Stimulated activated CD8-positive, alpha-beta memory T cell treated with anti-CD3 and anti-CD28 coated beads, Interleukin-7, amount 100 ng/mL, for 1 hour (primary cell): ENCODE measurements around the gene APPBP2.
"Not testable (repeated sequence)": the region's sequence is repeated elsewhere in the genome, so short reads cannot be mapped to it uniquely, and the experiment has no call there.

Experiments
- DNase-seq, 2 donors: peaks; one replicate each; pipeline ENCODE4 v3.0.0-alpha.2; 2020; ENCODE audit warnings: low read depth in 2 of 2

Gene APPBP2

GRCh38 chr17:60534010-60534555 lies 8.0 kb upstream of the APPBP2 start:
- DNase-seq, result no peak

DNA sequence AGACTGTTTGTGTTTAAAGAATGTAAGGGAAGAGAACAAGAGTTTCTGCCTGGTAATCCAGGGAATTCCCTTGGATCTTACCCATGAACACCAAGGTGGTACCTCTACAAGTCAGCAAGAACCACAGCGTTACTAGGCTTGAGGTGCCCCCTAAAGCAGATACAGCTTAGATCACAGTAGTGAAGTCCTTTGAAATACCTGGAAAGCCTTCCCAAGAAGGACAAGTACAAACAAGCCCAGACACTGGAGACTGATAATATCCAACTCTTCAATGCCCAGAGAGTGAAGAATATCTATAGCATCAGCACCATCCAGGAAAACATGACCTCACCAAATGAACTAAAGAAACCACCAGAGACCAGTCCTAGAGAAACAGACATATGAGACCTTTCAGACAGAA lies 3.8 kb upstream of the APPBP2 start:
- no peak for DNase-seq

- DNase-seq, result no peak
Measured at GRCh38 chr17:60528828-60529227, 2.8 kb upstream of the APPBP2 start.

DNA sequence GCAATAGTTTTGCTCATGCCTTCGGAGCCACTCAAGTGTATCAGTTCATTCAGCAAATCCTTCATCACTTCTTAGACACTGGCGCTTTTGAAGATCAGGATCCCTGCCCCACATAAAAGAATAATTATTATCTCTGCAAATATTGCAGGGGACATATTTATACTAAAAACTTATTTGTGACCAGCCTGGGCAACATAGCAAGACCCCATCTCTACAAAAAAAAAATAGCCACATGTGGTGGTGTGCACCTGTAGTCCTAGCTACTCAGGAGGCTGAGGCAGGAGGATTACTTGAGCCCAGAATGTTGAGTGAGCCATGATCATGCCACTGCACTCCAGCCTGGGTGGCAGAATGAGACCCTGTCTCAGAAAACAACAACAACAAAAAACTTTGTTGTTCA lies 1.7 kb upstream of the APPBP2 start:
- DNase-seq, result no peak

- DNase-seq, result no peak
Measured at GRCh38 chr17:60526726-60527125, 684 bp upstream of the APPBP2 start.

- DNase-seq, result no peak
Measured at GRCh38 chr17:60525328-60525684, 736 bp downstream of the APPBP2 start.

DNA sequence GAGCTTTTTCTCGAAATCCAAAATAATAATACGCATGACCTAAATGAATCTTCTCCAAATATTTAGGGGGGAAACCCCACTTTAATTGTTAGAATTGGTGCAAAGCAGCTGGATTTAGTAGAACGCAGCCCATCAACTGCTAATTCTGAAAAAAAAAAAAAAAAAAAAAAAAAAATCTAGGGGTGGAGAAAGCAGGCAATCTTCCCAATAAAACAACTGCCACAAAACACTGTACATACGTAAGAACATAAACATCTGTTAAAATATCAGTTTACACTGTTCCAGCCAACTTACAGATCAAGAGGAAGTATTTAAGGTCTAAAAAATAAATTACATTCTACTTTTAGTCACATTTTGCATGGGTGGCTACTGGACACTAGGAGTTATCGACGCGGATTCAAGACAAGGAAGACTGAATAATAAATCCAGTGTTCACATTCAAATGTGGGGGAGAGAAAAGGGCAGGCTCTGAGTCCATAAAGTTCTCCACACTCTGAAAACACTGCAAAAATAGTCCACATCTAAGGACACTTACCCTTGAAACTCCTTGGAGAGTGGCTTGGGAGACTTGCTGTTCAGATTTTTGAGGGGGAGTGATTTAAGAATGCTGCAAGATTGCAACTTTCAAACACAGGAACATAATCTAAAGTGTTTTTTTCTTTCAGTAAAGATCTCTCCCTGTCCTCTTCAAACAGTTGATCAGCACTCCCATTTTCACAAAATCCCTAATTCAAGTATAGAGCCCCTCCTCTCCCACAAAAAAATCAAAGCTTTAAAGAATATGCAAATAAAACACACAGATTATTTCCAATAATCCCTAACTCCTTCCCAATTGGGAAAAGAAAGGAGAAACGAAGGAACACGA lies 1.3 kb downstream of the APPBP2 start:
- no peak for DNase-seq

- DNase-seq, result no peak
Measured at GRCh38 chr17:60523822-60524221, 2.2 kb downstream of the APPBP2 start.

DNA sequence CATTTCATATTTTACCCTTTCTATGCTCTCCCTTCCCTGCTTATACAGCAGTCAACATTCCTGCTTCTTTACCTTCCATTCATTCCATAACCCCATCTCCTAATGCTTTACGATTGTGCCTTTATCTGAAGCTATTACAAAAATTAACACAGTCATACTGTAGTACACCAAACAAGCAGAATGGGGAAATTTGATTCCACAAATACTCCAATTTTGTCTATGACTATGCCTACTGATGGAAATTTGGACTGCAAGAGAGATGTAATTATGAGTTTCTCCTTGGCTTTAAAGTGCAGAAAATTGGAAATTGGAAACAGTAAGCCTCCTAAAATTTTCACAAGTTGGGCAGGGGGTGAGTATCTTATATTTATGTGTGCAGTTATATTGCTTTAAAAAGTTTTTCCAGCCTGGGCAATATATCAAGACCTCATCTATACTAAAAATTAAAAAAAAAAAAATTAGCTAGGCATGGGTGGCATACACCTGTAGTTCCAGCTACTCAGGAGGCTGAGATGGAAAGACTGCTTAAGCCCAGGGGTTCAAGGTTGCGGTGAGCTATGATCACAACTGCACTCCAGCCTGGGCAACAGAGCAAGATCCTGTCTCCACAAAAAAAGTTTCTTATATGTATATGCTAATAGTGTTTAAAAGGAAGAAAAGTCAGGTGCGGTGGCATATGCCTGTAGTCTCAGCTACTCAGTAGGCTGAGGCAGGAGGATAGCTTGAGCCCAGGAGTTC lies 3.0 kb downstream of the APPBP2 start:
- DNase-seq, result no peak

- DNase-seq, result no peak
Measured at GRCh38 chr17:60519795-60520194, 6.2 kb downstream of the APPBP2 start.

GRCh38 chr17:60515683-60516082 lies 10.4 kb downstream of the APPBP2 start:
- DNase-seq, result not testable (repeated sequence)

DNA sequence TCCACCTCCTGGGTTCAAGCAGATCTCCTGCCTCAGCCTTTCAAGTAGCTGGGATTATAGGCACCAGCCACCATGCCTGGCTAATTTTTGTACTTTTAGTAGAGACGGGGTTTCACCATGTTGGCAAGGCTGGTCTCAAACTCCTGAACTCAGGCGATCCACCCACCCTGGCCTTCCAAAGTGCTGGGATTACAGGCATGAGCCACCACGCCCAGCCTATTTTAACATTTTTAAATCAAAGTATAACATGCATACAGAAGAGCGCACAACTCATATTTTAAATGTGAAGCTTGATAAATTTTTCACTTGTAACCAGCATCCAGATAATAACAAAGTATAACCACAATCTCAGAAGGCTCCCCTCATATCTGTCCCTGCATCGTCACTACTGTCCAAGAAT lies 10.8 kb downstream of the APPBP2 start:
- DNase-seq, result not testable (repeated sequence)

DNA sequence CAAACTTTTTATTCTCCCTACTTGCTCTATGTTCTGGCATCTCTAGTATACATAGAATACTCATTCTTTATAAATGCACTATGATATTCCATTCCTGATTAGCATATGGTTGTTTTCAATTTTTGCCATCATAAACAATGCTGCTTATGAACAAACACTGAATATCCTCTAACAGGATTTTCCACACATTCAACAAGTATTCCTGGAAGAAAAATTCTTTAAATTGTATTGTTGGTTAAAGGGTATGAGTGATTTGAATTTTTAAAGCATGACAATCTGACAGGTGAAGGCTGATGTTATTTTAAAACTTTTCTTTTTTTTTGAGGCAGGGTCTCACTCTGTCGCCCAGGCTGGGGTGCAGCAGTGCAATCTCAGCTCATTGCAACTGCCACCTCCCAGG lies 11.5 kb downstream of the APPBP2 start:
- DNase-seq, result no peak

DNA sequence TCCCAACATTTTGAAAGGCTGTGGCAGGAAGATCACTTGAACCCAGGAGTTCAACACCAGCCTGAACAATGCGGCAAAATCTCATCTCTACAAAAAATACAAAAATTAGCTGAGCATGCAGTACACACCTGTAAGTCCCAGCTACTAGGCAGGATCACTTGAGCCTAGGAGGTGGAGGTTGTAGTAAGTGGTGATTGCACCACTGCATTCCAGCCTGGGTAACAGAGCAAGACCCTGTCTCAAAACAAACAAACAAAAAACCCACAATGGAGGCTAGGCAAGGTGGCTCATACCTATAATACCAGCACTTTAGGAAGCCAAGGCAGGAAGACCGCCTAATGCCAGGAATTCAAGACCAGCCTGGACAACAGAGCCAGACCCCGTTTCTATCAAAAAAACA lies 12.0 kb downstream of the APPBP2 start:
- no peak for DNase-seq

DNA sequence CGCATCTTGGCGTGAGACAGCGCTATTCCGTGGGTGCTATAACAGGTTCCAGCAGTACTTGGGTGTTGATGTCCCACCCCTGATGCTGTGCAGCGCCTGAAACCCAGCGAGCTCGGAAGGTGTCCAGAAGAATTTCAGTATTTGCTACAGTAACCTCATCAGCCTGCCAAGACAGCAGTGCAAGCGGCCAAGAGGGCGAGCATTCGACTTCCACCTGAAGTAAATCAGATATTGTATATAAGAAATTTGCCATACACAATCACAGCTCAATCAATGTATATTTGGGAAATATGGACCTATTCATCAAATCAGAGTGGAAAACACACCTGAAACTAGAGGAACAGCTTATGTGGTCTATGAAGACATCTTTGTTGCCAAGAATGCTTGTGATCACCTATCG lies 13.0 kb downstream of the APPBP2 start:
- DNase-seq, result no peak

DNA sequence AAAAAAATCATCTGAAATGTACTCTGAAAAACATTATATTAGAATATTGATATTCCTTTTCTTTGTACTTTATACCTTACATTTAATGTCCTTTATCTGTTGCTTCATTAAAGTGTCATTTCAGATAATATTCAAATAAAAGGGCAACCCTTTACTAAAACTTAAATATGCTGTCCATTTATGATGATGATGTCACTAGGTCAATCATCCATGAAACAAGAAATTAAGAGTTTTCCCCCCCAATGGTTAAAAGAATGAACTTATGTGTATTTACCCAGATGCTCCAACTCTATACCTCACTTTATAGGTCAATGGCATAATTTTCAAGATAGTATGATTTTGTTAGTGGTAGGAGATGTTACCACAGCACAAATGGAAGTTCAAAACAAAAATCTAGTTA lies 15.3 kb downstream of the APPBP2 start:
- DNase-seq, result no peak

DNA sequence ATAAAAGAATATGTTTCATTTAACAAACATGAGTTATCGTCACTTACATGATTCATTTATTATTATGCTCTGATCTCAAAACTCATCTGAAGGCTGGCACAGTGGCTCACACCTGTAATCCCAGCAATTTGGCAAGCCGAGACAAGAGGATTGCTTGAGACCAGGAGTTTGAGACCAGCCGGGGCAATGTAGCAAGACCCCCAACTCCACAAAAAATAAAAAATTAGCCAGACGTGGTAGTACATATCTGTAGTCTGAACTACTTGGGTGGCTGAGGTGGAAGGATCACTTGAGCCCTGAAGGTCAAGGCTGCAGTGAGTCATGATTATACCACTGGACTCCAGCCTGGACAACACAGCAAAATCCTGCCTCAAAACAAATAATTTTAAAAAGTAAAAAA lies 16.0 kb downstream of the APPBP2 start:
- DNase-seq, result no peak

GRCh38 chr17:60508384-60508980 lies 17.6 kb downstream of the APPBP2 start:
- DNase-seq, result no peak

DNA sequence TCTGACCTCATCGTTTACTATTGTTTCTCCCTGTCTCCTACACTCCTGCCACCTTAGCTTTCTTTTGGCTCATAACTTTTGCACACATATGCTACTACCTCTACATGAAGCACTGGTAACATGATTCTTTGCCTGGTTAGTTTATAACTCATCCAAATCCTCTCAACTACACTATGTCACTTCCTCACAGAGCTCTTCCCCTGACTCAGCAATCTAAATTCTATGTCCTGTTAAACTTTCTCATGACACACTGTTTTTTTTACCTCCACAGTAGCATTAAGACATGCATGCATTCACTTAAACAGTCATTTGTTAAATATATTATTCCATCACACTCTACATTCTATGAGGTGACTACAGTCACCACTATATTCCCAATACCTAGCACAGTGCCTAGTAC lies 19.7 kb downstream of the APPBP2 start:
- no peak for DNase-seq

DNA sequence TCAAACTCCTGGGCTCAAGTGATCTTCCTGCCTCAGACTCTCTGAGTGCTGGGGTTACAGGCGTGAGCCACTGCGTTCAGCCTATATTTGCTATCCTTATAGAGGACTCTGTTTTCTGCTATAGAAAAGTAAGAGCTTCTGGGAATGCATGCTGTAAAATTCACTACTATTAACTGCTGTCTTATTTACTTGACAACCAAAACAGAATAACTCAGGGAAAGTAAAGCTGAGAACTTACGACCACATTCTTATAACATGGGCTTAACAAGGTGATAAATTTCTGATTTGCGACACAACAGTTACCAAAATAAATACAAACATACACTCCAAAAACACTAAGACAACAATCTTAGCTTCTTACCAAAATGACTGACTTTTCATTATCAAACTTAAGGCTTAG lies 23.9 kb downstream of the APPBP2 start:
- no peak for DNase-seq

GRCh38 chr17:60501589-60501988 lies 24.5 kb downstream of the APPBP2 start:
- DNase-seq, result no peak

DNA sequence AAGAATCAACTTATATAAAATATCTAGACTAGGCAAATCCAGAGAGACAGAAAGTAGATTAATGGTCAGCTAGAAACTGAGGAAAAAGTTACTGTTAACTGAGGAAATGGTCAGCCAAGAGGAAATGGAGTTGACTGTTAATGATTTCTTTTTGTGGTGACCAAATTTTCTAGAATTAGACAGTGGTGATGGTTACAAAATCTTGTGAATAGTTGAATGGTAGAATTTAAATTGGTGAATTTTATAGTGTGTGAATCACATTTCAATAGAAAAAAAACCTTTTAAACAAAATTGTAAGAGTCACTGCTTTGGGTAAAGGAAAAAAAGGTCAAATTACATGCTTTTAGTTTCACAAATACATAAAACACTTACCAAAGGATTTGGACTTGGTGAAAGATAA lies 30.0 kb downstream of the APPBP2 start:
- DNase-seq, result no peak

DNA sequence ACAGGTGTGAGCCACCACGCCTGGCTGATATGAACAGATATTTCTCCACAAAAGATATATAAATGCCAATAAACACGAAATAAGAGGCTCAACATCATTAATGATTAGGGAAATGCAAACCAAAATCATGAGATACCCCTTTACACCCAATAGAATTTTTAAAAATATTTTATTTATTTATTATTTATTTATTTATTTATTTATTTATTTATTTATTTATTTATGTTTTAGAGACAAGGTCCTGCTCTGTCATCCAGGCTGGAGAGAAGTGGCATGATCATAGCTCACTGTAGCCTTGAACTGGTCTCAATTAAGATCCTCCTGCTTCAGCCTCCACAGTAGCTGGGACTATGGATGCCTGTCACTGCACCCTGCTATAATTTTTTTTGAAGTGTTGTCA lies 30.8 kb downstream of the APPBP2 start:
- no peak for DNase-seq
